ENCODE results near the gene CEP85L. TPM values are rescaled to one million over a fixed set of nuclear protein-coding genes. Genes with fewer than 3 reads are reported as not detected.
A peak's percentile ranks its signal among the peaks of the same experiment; 100 is the strongest.

CEP85L gene
- total RNA-seq, 1 donor from 2014 or later = 51.5 TPM

DNA sequence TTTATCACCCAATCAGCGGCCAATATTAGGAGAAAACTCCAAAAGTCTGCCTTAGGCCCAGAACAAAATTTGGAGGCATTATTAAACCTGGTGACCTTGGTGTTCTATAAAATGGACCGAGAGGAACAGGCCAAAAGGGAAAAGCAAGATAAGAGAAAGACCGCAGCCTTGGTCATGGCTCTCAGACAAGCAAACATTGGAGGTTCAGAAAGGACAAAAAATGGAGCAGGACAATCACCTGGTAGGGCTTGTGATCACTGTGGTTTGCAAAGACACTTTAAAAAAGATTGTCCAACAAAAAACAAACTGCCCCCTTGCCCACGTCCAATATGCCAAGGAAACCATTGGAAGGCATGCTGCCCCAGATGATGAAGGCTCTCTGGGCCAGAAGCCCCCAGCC is 31.2 kb downstream of the CEP85L start:
- H3K27me3 Mint-ChIP-seq (ENCODE audit: unreplicated experiment) = peaks cover 10% of the 10 kb centered on the region
- H3K9me3 Mint-ChIP-seq (ENCODE audit: unreplicated experiment) = peaks cover 2% of the 10 kb centered on the region

DNA sequence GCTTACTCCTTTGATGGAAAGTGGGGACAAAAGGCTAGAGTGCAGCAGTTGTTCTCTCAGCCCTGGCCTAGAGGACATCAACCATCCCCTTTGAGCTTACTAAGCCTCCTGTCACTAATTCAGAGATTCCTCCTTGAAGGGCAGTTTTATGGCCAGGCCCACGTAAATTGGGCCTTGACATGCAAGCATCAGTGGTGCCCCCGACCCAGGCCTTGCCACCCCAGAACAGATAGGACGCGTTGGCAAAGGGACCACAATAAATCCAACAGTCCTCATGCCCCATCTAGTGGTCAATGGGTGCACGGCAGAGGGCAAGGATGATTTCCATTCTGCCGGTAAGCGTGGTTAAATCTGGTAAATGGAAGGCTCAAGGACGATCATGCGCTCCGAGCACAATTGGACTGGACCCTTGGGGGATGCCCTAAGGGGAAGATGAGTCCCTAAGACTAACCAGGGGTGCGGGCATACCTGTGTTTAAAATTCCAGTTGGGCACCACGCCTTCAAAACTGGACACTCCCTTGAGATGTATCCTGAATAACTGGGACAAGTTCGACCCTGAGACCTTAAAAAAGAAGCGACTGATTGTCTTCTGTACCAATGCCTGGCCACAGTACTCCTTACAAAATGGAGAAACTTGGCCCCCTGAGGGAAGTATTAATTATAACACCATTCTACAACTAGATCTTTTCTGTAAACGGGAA is 32.6 kb downstream of the CEP85L start:
- Mint-ChIP-seq H3K4me1 (ENCODE audit: low read depth, unreplicated experiment) (peaks cover 9% of the 10 kb centered on the region), H3K36me3 (ENCODE audit: unreplicated experiment) (no peaks in the 10 kb centered on the region), H3K9me3 (ENCODE audit: unreplicated experiment) (peaks cover 2% of the 10 kb centered on the region), H3K27me3 (ENCODE audit: unreplicated experiment) (peaks cover 7% of the 10 kb centered on the region), H3K4me3 (ENCODE audit: unreplicated experiment) (no peak overlapping the region), H3K27ac (ENCODE audit: unreplicated experiment) (no peak overlapping the region)
- TF ChIP-seq, protein P1, sequence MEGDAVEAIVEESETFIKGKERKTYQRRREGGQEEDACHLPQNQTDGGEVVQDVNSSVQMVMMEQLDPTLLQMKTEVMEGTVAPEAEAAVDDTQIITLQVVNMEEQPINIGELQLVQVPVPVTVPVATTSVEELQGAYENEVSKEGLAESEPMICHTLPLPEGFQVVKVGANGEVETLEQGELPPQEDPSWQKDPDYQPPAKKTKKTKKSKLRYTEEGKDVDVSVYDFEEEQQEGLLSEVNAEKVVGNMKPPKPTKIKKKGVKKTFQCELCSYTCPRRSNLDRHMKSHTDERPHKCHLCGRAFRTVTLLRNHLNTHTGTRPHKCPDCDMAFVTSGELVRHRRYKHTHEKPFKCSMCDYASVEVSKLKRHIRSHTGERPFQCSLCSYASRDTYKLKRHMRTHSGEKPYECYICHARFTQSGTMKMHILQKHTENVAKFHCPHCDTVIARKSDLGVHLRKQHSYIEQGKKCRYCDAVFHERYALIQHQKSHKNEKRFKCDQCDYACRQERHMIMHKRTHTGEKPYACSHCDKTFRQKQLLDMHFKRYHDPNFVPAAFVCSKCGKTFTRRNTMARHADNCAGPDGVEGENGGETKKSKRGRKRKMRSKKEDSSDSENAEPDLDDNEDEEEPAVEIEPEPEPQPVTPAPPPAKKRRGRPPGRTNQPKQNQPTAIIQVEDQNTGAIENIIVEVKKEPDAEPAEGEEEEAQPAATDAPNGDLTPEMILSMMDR (IDR thresholded peaks at IDR 0.05; ENCODE audit: partially characterized antibody, unreplicated experiment) = peak; percentile 80
- peak; percentile 71 for DNase-seq

More for the DNA sequence above, 31.2 kb downstream of the CEP85L start:
- TF ChIP-seq, protein P1 (IDR thresholded peaks at IDR 0.05; ENCODE audit: partially characterized antibody, unreplicated experiment) = no peak
- Mint-ChIP-seq H3K27ac (ENCODE audit: unreplicated experiment) (no peak overlapping the region), H3K36me3 (ENCODE audit: unreplicated experiment) (peaks cover 11% of the 10 kb centered on the region), H3K4me3 (ENCODE audit: unreplicated experiment) (no peak overlapping the region), H3K4me1 (ENCODE audit: low read depth, unreplicated experiment) (peaks cover 11% of the 10 kb centered on the region)
- DNase-seq = no peak

DNA sequence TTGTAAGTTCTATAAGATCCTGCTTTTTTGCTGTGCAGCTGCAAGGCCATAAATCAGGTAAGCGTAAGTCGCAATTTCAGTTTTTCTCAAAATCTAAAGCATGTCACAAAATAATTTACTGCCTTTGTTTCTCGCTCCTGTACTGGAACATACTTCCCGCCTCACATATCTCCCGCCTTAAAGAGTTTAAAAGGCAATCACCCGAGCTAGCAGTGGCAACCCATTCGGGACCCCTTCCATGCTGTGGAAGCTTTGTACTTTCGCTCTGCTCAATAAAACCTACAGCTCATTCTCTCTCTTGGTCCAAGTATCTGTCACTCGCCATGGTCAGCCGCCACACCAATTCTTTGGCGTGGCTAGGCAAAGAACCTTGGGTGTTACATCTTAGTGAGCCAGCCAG is 34.0 kb downstream of the CEP85L start:
- peaks cover 7% of the 10 kb centered on the region for H3K36me3 Mint-ChIP-seq (ENCODE audit: unreplicated experiment)
- DNase-seq = no peak
- TF ChIP-seq, protein P1 (IDR thresholded peaks at IDR 0.05; ENCODE audit: partially characterized antibody, unreplicated experiment) = no peak
- peaks cover 7% of the 10 kb centered on the region for H3K4me1 Mint-ChIP-seq (ENCODE audit: low read depth, unreplicated experiment)
- H3K4me3 Mint-ChIP-seq (ENCODE audit: unreplicated experiment) = no peak overlapping the region
- H3K9me3 Mint-ChIP-seq (ENCODE audit: unreplicated experiment) = peaks cover 4% of the 10 kb centered on the region
- H3K27ac Mint-ChIP-seq (ENCODE audit: unreplicated experiment) = no peak overlapping the region
- peaks cover 7% of the 10 kb centered on the region for H3K27me3 Mint-ChIP-seq (ENCODE audit: unreplicated experiment)

DNA sequence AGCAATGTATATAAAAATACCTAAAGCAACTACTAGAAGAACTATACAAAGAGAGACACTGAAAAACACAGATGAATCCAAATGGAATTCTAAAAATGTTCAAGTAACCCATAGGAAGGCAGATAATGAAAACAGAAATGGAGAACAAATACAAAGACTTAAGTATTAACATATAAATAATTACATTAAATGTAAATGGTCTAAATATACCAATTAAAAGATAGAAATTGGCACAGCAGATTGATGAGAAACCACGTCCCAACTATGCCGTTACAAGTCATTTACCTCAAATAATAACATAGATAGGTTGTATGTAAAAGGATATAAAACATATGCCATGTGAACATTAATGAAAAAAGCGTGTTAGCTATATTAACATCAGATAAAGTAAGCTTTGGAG is 40.1 kb downstream of the CEP85L start:
- DNase-seq = no peak
- TF ChIP-seq, protein P1 (IDR thresholded peaks at IDR 0.05; ENCODE audit: partially characterized antibody, unreplicated experiment) = no peak
- no peaks in the 10 kb centered on the region for H3K4me1 Mint-ChIP-seq (ENCODE audit: low read depth, unreplicated experiment)

DNA sequence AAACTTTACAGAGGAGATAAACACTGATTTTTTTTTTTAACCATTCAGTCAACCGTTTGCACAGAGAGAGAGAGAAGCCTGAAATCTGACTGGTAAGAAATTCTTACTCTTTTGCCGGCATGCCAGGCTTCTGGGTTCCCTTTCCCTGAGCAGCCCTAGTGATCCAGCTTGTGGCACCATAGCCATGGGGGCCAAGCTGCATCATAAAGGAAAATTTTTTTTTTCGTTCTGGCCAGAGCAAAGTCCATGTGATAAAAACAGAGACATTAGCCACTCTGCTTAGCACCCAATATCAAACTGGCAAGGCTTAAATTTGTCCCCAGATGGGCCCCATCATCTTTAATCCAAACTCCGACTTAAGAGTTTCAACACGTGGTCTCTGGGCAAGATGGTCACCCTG is 44.5 kb downstream of the CEP85L start:
- H3K27me3 Mint-ChIP-seq (ENCODE audit: unreplicated experiment) = peaks cover 10% of the 10 kb centered on the region
- peaks cover 7% of the 10 kb centered on the region for H3K36me3 Mint-ChIP-seq (ENCODE audit: unreplicated experiment)
- peaks cover 12% of the 10 kb centered on the region for H3K9me3 Mint-ChIP-seq (ENCODE audit: unreplicated experiment)
- H3K4me3 Mint-ChIP-seq (ENCODE audit: unreplicated experiment) = no peak overlapping the region
- peaks cover 3% of the 10 kb centered on the region for H3K4me1 Mint-ChIP-seq (ENCODE audit: low read depth, unreplicated experiment)
- TF ChIP-seq, protein P1 (IDR thresholded peaks at IDR 0.05; ENCODE audit: partially characterized antibody, unreplicated experiment) = no peak
- no peak for DNase-seq
- H3K27ac Mint-ChIP-seq (ENCODE audit: unreplicated experiment) = no peak overlapping the region

More for the DNA sequence above, 40.1 kb downstream of the CEP85L start:
- H3K9me3 Mint-ChIP-seq (ENCODE audit: unreplicated experiment) = peaks cover 11% of the 10 kb centered on the region
- H3K27ac Mint-ChIP-seq (ENCODE audit: unreplicated experiment) = peak overlapping the region; percentile 22
- H3K4me3 Mint-ChIP-seq (ENCODE audit: unreplicated experiment) = no peak overlapping the region
- H3K27me3 Mint-ChIP-seq (ENCODE audit: unreplicated experiment) = peaks cover 10% of the 10 kb centered on the region
- H3K36me3 Mint-ChIP-seq (ENCODE audit: unreplicated experiment) = peaks cover 17% of the 10 kb centered on the region

All from glutamatergic neuron (in vitro differentiated cells).